Activated T-cell treated with anti-CD3 and anti-CD28 coated beads, Interleukin-2, amount 50 U/mL, for 24 hours (primary cell): ENCODE results near the gene TELO2.

ENCODE experiments used
- DNase-seq: peaks from one replicate; pipeline ENCODE4 v3.0.0-alpha.2; 2020
- H3K27ac Mint-ChIP-seq: 2 replicates; pipeline ENCODE4 v1.8.0; 2020; ENCODE audit warnings: mild to moderate bottlenecking, mixed read lengths
- H3K27me3 Mint-ChIP-seq: 2 replicates; pipeline ENCODE4 v1.8.0; 2020; ENCODE audit warnings: mixed read lengths
- H3K36me3 Mint-ChIP-seq: 2 replicates; pipeline ENCODE4 v1.8.0; 2020; ENCODE audit warnings: low read depth, mixed read lengths
- H3K4me1 Mint-ChIP-seq: 2 replicates; pipeline ENCODE4 v1.8.0; 2020; ENCODE audit warnings: low read depth, mixed read lengths
- H3K4me3 Mint-ChIP-seq: 2 replicates; pipeline ENCODE4 v1.8.0; 2020; ENCODE audit warnings: mild to moderate bottlenecking, moderate library complexity, mixed read lengths
- H3K9me3 Mint-ChIP-seq: 2 replicates; pipeline ENCODE4 v1.8.0; 2020; ENCODE audit warnings: mixed read lengths

The TELO2 gene

GRCh38 chr16:1536601-1537000 is 43.4 kb downstream of the TELO2 start:
- Mint-ChIP-seq H3K27me3 (no peaks in the 10 kb centered on the region), H3K4me1 (peaks cover 60% of the 10 kb centered on the region)

GRCh38 chr16:1537138-1537577 is 44.0 kb downstream of the TELO2 start:
- Mint-ChIP-seq H3K27me3 (no peaks in the 10 kb centered on the region), H3K4me1 (peaks cover 65% of the 10 kb centered on the region), H3K27ac (peak overlapping the region; percentile 95), H3K9me3 (no peaks in the 10 kb centered on the region), H3K36me3 (peaks cover 84% of the 10 kb centered on the region), H3K4me3 (peak overlapping the region; percentile 96)
- DNase-seq, result no peak

More at GRCh38 chr16:1536601-1537000, 43.4 kb downstream of the TELO2 start:
- peak overlapping the region; percentile 96 for H3K4me3 Mint-ChIP-seq
- H3K36me3 Mint-ChIP-seq, result peaks cover 79% of the 10 kb centered on the region
- DNase-seq, result no peak
- H3K9me3 Mint-ChIP-seq, result no peaks in the 10 kb centered on the region
- peak overlapping the region; percentile 95 for H3K27ac Mint-ChIP-seq

- H3K4me1 Mint-ChIP-seq, result peaks cover 68% of the 10 kb centered on the region
- H3K9me3 Mint-ChIP-seq, result no peaks in the 10 kb centered on the region
- peak overlapping the region; percentile 95 for H3K27ac Mint-ChIP-seq
- H3K27me3 Mint-ChIP-seq, result no peaks in the 10 kb centered on the region
- H3K36me3 Mint-ChIP-seq, result peaks cover 91% of the 10 kb centered on the region
- peak; percentile 68 for DNase-seq
- peak overlapping the region; percentile 96 for H3K4me3 Mint-ChIP-seq
These were observed 44.7 kb downstream of the TELO2 start for GRCh38 chr16:1537763-1538289.

GRCh38 chr16:1538804-1539520 is 45.8 kb downstream of the TELO2 start:
- H3K27ac Mint-ChIP-seq, result peak overlapping the region; percentile 95
- peak; percentile 58 for DNase-seq
- no peaks in the 10 kb centered on the region for H3K9me3 Mint-ChIP-seq
- no peaks in the 10 kb centered on the region for H3K27me3 Mint-ChIP-seq
- H3K4me1 Mint-ChIP-seq, result peaks cover 73% of the 10 kb centered on the region
- H3K36me3 Mint-ChIP-seq, result peaks cover 95% of the 10 kb centered on the region
- peak overlapping the region; percentile 96 for H3K4me3 Mint-ChIP-seq

- Mint-ChIP-seq H3K4me3 (no peak overlapping the region), H3K27ac (peak overlapping the region; percentile 88), H3K36me3 (peaks cover 92% of the 10 kb centered on the region), H3K9me3 (no peaks in the 10 kb centered on the region), H3K27me3 (no peaks in the 10 kb centered on the region), H3K4me1 (peaks cover 80% of the 10 kb centered on the region)
- DNase-seq, result no peak
These were observed 46.8 kb downstream of the TELO2 start for GRCh38 chr16:1539720-1540555.

- Mint-ChIP-seq H3K27me3 (no peaks in the 10 kb centered on the region), H3K4me3 (no peak overlapping the region), H3K9me3 (no peaks in the 10 kb centered on the region), H3K36me3 (peaks cover 92% of the 10 kb centered on the region), H3K4me1 (peaks cover 85% of the 10 kb centered on the region), H3K27ac (peak overlapping the region; percentile 88)
- DNase-seq, result no peak
These were observed 47.3 kb downstream of the TELO2 start for GRCh38 chr16:1540556-1540855.

- peaks cover 90% of the 10 kb centered on the region for H3K36me3 Mint-ChIP-seq
- no peaks in the 10 kb centered on the region for H3K27me3 Mint-ChIP-seq
- H3K4me1 Mint-ChIP-seq, result peaks cover 90% of the 10 kb centered on the region
- no peaks in the 10 kb centered on the region for H3K9me3 Mint-ChIP-seq
- H3K27ac Mint-ChIP-seq, result peak overlapping the region; percentile 97
- no peak overlapping the region for H3K4me3 Mint-ChIP-seq
- no peak for DNase-seq
These were observed 48.4 kb downstream of the TELO2 start for GRCh38 chr16:1541293-1542165.

GRCh38 chr16:1542166-1542500 is 49.0 kb downstream of the TELO2 start:
- peak overlapping the region; percentile 97 for H3K27ac Mint-ChIP-seq
- no peaks in the 10 kb centered on the region for H3K27me3 Mint-ChIP-seq
- H3K4me1 Mint-ChIP-seq, result peaks cover 90% of the 10 kb centered on the region
- H3K4me3 Mint-ChIP-seq, result no peak overlapping the region
- no peak for DNase-seq
- peaks cover 90% of the 10 kb centered on the region for H3K36me3 Mint-ChIP-seq
- H3K9me3 Mint-ChIP-seq, result no peaks in the 10 kb centered on the region

GRCh38 chr16:1542533-1542932 is 49.4 kb downstream of the TELO2 start:
- no peak overlapping the region for H3K4me3 Mint-ChIP-seq
- no peak for DNase-seq
- H3K27ac Mint-ChIP-seq, result peak overlapping the region; percentile 97
- peaks cover 88% of the 10 kb centered on the region for H3K36me3 Mint-ChIP-seq
- H3K4me1 Mint-ChIP-seq, result peaks cover 90% of the 10 kb centered on the region
- H3K27me3 Mint-ChIP-seq, result no peaks in the 10 kb centered on the region
- H3K9me3 Mint-ChIP-seq, result no peaks in the 10 kb centered on the region

GRCh38 chr16:1543085-1543896 is 50.1 kb downstream of the TELO2 start:
- Mint-ChIP-seq H3K27ac (peak overlapping the region; percentile 97), H3K9me3 (no peaks in the 10 kb centered on the region), H3K36me3 (peaks cover 86% of the 10 kb centered on the region), H3K4me1 (peaks cover 90% of the 10 kb centered on the region), H3K27me3 (no peaks in the 10 kb centered on the region), H3K4me3 (peak overlapping the region; percentile 71)
- peak; percentile 78 for DNase-seq

- no peaks in the 10 kb centered on the region for H3K9me3 Mint-ChIP-seq
- H3K4me1 Mint-ChIP-seq, result peaks cover 82% of the 10 kb centered on the region
- no peak for DNase-seq
- H3K4me3 Mint-ChIP-seq, result peak overlapping the region; percentile 17
- no peaks in the 10 kb centered on the region for H3K27me3 Mint-ChIP-seq
- peaks cover 86% of the 10 kb centered on the region for H3K36me3 Mint-ChIP-seq
- H3K27ac Mint-ChIP-seq, result peak overlapping the region; percentile 97
These were observed 52.2 kb downstream of the TELO2 start for GRCh38 chr16:1545044-1546040.

- Mint-ChIP-seq H3K4me1 (peaks cover 76% of the 10 kb centered on the region), H3K27me3 (no peaks in the 10 kb centered on the region), H3K4me3 (no peak overlapping the region), H3K27ac (peak overlapping the region; percentile 78), H3K9me3 (no peaks in the 10 kb centered on the region), H3K36me3 (peaks cover 86% of the 10 kb centered on the region)
- no peak for DNase-seq
These were observed 53.3 kb downstream of the TELO2 start for GRCh38 chr16:1546430-1546829.

- H3K27me3 Mint-ChIP-seq, result no peaks in the 10 kb centered on the region
- H3K27ac Mint-ChIP-seq, result peak overlapping the region; percentile 78
- H3K36me3 Mint-ChIP-seq, result peaks cover 86% of the 10 kb centered on the region
- DNase-seq, result no peak
- H3K9me3 Mint-ChIP-seq, result no peaks in the 10 kb centered on the region
- H3K4me1 Mint-ChIP-seq, result peaks cover 67% of the 10 kb centered on the region
- no peak overlapping the region for H3K4me3 Mint-ChIP-seq
These were observed 55.1 kb downstream of the TELO2 start for GRCh38 chr16:1548233-1548632.
